Measurements from ENCODE around the gene KIFC3. TPM values are rescaled to one million over a fixed set of nuclear protein-coding genes. Genes with fewer than 3 reads are reported as not detected.

The KIFC3 gene
- total RNA-seq, 1 experiment from 2014 or later, result 32.6 TPM

DNA sequence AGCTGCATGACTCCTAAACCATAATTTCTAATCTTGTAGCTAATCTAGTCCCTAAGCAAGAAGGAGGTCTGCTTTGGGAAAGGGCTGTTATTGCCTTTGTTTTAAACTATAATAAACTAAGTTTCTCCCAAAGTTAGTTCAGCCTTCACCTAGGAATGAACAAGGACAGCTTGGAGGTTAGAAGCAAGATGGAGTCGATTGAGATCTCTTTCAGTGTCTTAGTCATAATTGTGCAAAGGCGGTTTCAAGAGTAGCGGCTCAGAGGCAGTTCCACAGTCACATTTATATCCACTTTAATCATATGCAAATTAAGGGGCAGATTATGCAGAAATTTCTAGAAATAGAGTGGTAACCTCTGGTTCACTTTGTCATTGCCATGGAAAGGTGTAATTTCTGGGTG lies 90.3 kb downstream of the KIFC3 start:
- H3K27ac ChIP-seq (ENCODE audit: low read length), result no peak overlapping the region
- DNase-seq (no peak), ATAC-seq (no peak)
- H3K4me2 ChIP-seq (ENCODE audit: low read length), result no peak overlapping the region
- no peak overlapping the region for H3K4me3 ChIP-seq (ENCODE audit: low read length)
- no peaks in the 10 kb centered on the region for H3K79me2 ChIP-seq (ENCODE audit: low read length)
- H3F3A ChIP-seq (ENCODE audit: low read length, unreplicated experiment), result no peaks in the 10 kb centered on the region
- TF ChIP-seq, protein P1, sequence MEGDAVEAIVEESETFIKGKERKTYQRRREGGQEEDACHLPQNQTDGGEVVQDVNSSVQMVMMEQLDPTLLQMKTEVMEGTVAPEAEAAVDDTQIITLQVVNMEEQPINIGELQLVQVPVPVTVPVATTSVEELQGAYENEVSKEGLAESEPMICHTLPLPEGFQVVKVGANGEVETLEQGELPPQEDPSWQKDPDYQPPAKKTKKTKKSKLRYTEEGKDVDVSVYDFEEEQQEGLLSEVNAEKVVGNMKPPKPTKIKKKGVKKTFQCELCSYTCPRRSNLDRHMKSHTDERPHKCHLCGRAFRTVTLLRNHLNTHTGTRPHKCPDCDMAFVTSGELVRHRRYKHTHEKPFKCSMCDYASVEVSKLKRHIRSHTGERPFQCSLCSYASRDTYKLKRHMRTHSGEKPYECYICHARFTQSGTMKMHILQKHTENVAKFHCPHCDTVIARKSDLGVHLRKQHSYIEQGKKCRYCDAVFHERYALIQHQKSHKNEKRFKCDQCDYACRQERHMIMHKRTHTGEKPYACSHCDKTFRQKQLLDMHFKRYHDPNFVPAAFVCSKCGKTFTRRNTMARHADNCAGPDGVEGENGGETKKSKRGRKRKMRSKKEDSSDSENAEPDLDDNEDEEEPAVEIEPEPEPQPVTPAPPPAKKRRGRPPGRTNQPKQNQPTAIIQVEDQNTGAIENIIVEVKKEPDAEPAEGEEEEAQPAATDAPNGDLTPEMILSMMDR (conservative IDR thresholded peaks at IDR 0.05; ENCODE audit: low read depth, low read length), result no peak
- no peak for TF ChIP-seq EZH2 (IDR thresholded peaks at IDR 0.05; ENCODE audit: low read length, unreplicated experiment)
- TF ChIP-seq EZH2phosphoT487 (IDR thresholded peaks at IDR 0.05; ENCODE audit: borderline replicate concordance, low read length), result no peak
- H3K36me3 ChIP-seq (ENCODE audit: low read depth, low read length), result no peaks in the 10 kb centered on the region
- intact Hi-C loops (cut with micrococcal nuclease), result no loop called here
- CTCF ChIA-PET, result no interaction called here
- no peaks in the 10 kb centered on the region for H3K9me2 ChIP-seq (replicated peaks; ENCODE audit: low read length)
- no peak overlapping the region for H3K9ac ChIP-seq (ENCODE audit: low read length)
- POLR2A ChIA-PET (ENCODE audit: unreplicated experiment), result no interaction called here
- H4K20me1 ChIP-seq (ENCODE audit: low read length), result no peaks in the 10 kb centered on the region
- H3K9me3 ChIP-seq (ENCODE audit: low read length), result no peaks in the 10 kb centered on the region
- no peak overlapping the region for H2AFZ ChIP-seq (ENCODE audit: low read length)
- no peaks in the 10 kb centered on the region for H3K4me1 ChIP-seq (ENCODE audit: insufficient read depth, low read length)
- BruUV-seq (replicated peaks), result no TSS peak
- peaks cover 23% of the 10 kb centered on the region; the same call in 1 of the 2 replicates for H3K27me3 ChIP-seq (ENCODE audit: low read length)

DNA sequence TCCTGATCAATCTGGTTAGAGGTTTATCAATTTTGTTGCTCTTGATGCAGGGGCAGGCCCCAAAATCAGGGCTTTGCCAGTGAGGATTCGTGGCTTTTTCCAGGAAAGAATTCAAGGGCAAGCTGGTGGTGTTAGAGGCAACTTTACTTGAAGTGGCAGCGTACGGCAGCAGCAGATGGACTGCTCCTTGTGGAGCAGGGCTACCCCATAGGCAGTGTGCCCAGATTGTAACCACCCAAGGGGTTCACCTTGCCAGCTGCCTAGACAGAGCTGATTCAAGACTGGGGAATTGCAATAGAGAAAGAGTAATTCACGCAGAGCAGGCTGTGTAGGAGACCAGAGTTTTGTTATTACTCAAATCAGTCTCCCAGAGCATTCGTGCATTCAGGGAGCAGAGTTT lies 90.9 kb downstream of the KIFC3 start:
- H3K9me2 ChIP-seq (replicated peaks; ENCODE audit: low read length), result no peaks in the 10 kb centered on the region
- ChIA-PET CTCF (no interaction called here), POLR2A (ENCODE audit: unreplicated experiment) (no interaction called here)
- H3K4me2 ChIP-seq (ENCODE audit: low read length), result no peak overlapping the region
- TF ChIP-seq, protein P1 (conservative IDR thresholded peaks at IDR 0.05; ENCODE audit: low read depth, low read length), result no peak
- TF ChIP-seq EZH2 (IDR thresholded peaks at IDR 0.05; ENCODE audit: low read length, unreplicated experiment) (no peak), EZH2phosphoT487 (IDR thresholded peaks at IDR 0.05; ENCODE audit: borderline replicate concordance, low read length) (no peak)
- intact Hi-C loops (cut with micrococcal nuclease), result no loop called here
- H3K9ac ChIP-seq (ENCODE audit: low read length), result no peak overlapping the region
- no peaks in the 10 kb centered on the region for H3K79me2 ChIP-seq (ENCODE audit: low read length)
- no peak overlapping the region for H3K27ac ChIP-seq (ENCODE audit: low read length)
- H3K36me3 ChIP-seq (ENCODE audit: low read depth, low read length), result no peaks in the 10 kb centered on the region
- H3F3A ChIP-seq (ENCODE audit: low read length, unreplicated experiment), result no peaks in the 10 kb centered on the region
- no peaks in the 10 kb centered on the region for H3K9me3 ChIP-seq (ENCODE audit: low read length)
- no peak overlapping the region for H2AFZ ChIP-seq (ENCODE audit: low read length)
- H3K27me3 ChIP-seq (ENCODE audit: low read length), result peaks cover 23% of the 10 kb centered on the region; the same call in 1 of the 2 replicates
- BruUV-seq (replicated peaks), result no TSS peak
- DNase-seq (no peak), ATAC-seq (no peak)
- no peaks in the 10 kb centered on the region for H4K20me1 ChIP-seq (ENCODE audit: low read length)
- no peak overlapping the region for H3K4me3 ChIP-seq (ENCODE audit: low read length)
- no peaks in the 10 kb centered on the region for H3K4me1 ChIP-seq (ENCODE audit: insufficient read depth, low read length)

DNA sequence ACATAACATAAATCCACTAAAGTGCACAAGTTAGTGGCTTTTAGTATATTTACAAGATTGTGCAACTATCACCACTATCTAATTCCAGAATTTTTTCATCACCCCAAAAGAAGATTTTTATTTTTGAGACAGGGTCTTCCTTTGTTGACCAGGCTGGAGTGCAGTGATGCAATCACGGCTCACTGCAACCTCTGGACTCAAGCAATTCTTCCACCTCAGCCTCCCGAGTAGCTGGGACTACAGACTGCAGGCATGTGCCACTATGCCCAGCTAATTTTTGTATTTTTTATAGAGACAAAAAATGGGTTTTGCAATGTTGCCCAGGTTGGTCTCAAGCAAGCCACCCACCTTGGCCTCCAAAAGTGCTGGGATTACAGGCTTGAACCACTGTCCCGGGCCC lies 92.6 kb downstream of the KIFC3 start:
- H3K27ac ChIP-seq (ENCODE audit: low read length), result no peak overlapping the region
- H3K79me2 ChIP-seq (ENCODE audit: low read length), result no peaks in the 10 kb centered on the region
- H3K9me3 ChIP-seq (ENCODE audit: low read length), result no peaks in the 10 kb centered on the region
- no peaks in the 10 kb centered on the region for H3F3A ChIP-seq (ENCODE audit: low read length, unreplicated experiment)
- peaks cover 23% of the 10 kb centered on the region; the same call in 1 of the 2 replicates for H3K27me3 ChIP-seq (ENCODE audit: low read length)
- no peak overlapping the region for H3K9ac ChIP-seq (ENCODE audit: low read length)
- H2AFZ ChIP-seq (ENCODE audit: low read length), result no peak overlapping the region
- H3K4me3 ChIP-seq (ENCODE audit: low read length), result no peak overlapping the region
- no peaks in the 10 kb centered on the region for H3K36me3 ChIP-seq (ENCODE audit: low read depth, low read length)
- no peaks in the 10 kb centered on the region for H3K4me1 ChIP-seq (ENCODE audit: insufficient read depth, low read length)
- intact Hi-C loops (cut with micrococcal nuclease), result no loop called here
- POLR2A ChIA-PET (ENCODE audit: unreplicated experiment), result no interaction called here
- TF ChIP-seq EZH2 (IDR thresholded peaks at IDR 0.05; ENCODE audit: low read length, unreplicated experiment), result no peak
- TF ChIP-seq EZH2phosphoT487 (IDR thresholded peaks at IDR 0.05; ENCODE audit: borderline replicate concordance, low read length), result no peak
- TF ChIP-seq, protein P1 (conservative IDR thresholded peaks at IDR 0.05; ENCODE audit: low read depth, low read length), result no peak
- CTCF ChIA-PET, result no interaction called here
- DNase-seq (no peak), ATAC-seq (no peak)
- H4K20me1 ChIP-seq (ENCODE audit: low read length), result no peaks in the 10 kb centered on the region
- no TSS peak for BruUV-seq (replicated peaks)
- H3K4me2 ChIP-seq (ENCODE audit: low read length), result no peak overlapping the region
- no peaks in the 10 kb centered on the region for H3K9me2 ChIP-seq (replicated peaks; ENCODE audit: low read length)

Small RNA genes within 50 kb of the gene (microRNA-seq; reads per million reads assigned to microRNA genes)
- not detected for gene MIR6772 (ENCODE audit: unreplicated experiment)

Other genes with a start within 250 kb of the KIFC3 start
- 33.7 and 41.5 TPM in 2 replicates for gene ADGRG1, start 173.9 kb downstream of the KIFC3 start, total RNA-seq (2014; rRNA removed)
- not detected in 2 replicates for gene ADGRG3, start 134.2 kb downstream of the KIFC3 start, total RNA-seq (2014; rRNA removed)
- not detected in 2 replicates for gene DRC7, start 107.7 kb downstream of the KIFC3 start, total RNA-seq (2014; rRNA removed)
- 37.7 and 50.9 TPM in 2 replicates for gene KATNB1, start 66.7 kb downstream of the KIFC3 start, total RNA-seq (2014; rRNA removed)
- gene CNGB1, start 168.6 kb upstream of the KIFC3 start, total RNA-seq (2014; rRNA removed), result 0.04 TPM in 1 of 2 replicates, not detected in the other
- 2.2 TPM in 2 replicates for gene ZNF319, start 198.2 kb upstream of the KIFC3 start, total RNA-seq (2014; rRNA removed)
- gene USB1, start 198.9 kb upstream of the KIFC3 start, total RNA-seq (2014; rRNA removed), result 18.7 and 25.1 TPM in 2 replicates
- 6.3 and 9.4 TPM in 2 replicates for gene MMP15, start 223.3 kb upstream of the KIFC3 start, total RNA-seq (2014; rRNA removed)

Measured in PC-3 (cell line).